Tibial nerve (tissue), 4 donors: ENCODE results near the gene PRKCZ. TPM values are rescaled to one million over a fixed set of nuclear protein-coding genes. Genes with fewer than 3 reads are reported as not detected.

Source experiments
- DNase-seq, 2 donors: peaks; one replicate each; pipeline ENCODE4 v3.0.0-alpha.2; 2019; ENCODE audit warnings: low spot score in 2 of 2
- H3K27ac ChIP-seq, 4 donors: fragments of 200-600 bp; sonication (generic) in 3 of 4; one replicate each; pipeline ENCODE4 v1.5.1; 2017 to 2019; ENCODE audit warnings: mild to moderate bottlenecking in 1 of 4
- H3K27me3 ChIP-seq, 2 donors: fragments of 200-600 bp; sonication (generic) in 1 of 2; one replicate each; pipeline versions ENCODE4 v1.5.1 to v1.6.0; 2017 to 2019
- H3K36me3 ChIP-seq, 3 donors: fragments of 200-600 bp; sonication (generic); one replicate each; pipeline ENCODE4 v1.5.1; 2018 to 2019
- H3K4me1 ChIP-seq, 4 donors: fragments of 200-600 bp; sonication (generic) in 3 of 4; one replicate each; pipeline ENCODE4 v1.5.1; 2017 to 2019
- H3K4me3 ChIP-seq, 4 donors: fragments of 200-600 bp; sonication (generic) in 3 of 4; one replicate each; pipeline ENCODE4 v1.5.1; 2017 to 2019; ENCODE audit warnings: mild to moderate bottlenecking in 1 of 4, moderate library complexity in 1 of 4
- H3K9me3 ChIP-seq, 4 donors: fragments of 200-600 bp; sonication (generic) in 3 of 4; one replicate each; pipeline ENCODE4 v1.5.1; 2017 to 2019
- CTCF ChIP-seq, 5 experiments: fragments of 200-600 bp in 3 of 5; fragments of 450-650 bp in 2 of 5; sonication (generic) in 3 of 5; IDR thresholded peaks; one replicate each; pipeline ENCODE4 v1.5.1; 2016 to 2019; ENCODE audit warnings: antibody characterized with exemption in 5 of 5, mild to moderate bottlenecking in 3 of 5, moderate library complexity in 2 of 5
- EP300 ChIP-seq, 2 donors: sonication (generic); formaldehyde crosslinking; IDR thresholded peaks; one replicate each; pipeline ENCODE4 v1.6.1; 2017; ENCODE audit warnings: antibody characterized with exemption in 2 of 2, mild to moderate bottlenecking in 1 of 2
- POLR2A ChIP-seq, 2 donors: fragments of 450-650 bp; IDR thresholded peaks; one replicate each; pipeline ENCODE4 v1.6.1; 2017; ENCODE audit warnings: antibody characterized with exemption in 2 of 2, mild to moderate bottlenecking in 2 of 2, moderate library complexity in 2 of 2
- WGBS, 2 donors: methylation state at CpG; one replicate each; pipeline ENCODE4 v1.1.5; 2018; 5-methylcytosine and 5-hydroxymethylcytosine counted together
- total RNA-seq, 4 donors: library from RNA; depleted of rRNA; stranded (reverse); fragments of >200 nt; gene quantifications; one replicate each; pipeline ENCODE4 v1.1.0, GENCODE V29; 2016

Gene PRKCZ
- total RNA-seq, 4 donors from 2014 or later, result 2.0 to 3.9 (median 2.8) TPM

- TF ChIP-seq POLR2A (IDR thresholded peaks at IDR 0.05) (no peak), CTCF (IDR thresholded peaks at IDR 0.05) (no peak), EP300 (IDR thresholded peaks at IDR 0.05) (no peak)
- 91 to 95% methylated on average over 18 to 20 of the region's 20 CpGs for WGBS, 2 donors
- no peak for DNase-seq
- H3K27me3 ChIP-seq, result peaks cover 0 to 8% of the 10 kb centered on the region in 2 donors
- no peaks in the 10 kb centered on the region for H3K4me1 ChIP-seq
- H3K9me3 ChIP-seq, result peaks cover 0 to 54% (median 3%) of the 10 kb centered on the region in 4 donors
- H3K36me3 ChIP-seq, result no peaks in the 10 kb centered on the region
- no peak overlapping the region for H3K4me3 ChIP-seq
- H3K27ac ChIP-seq, result no peak overlapping the region
Measured at GRCh38 chr1:2081326-2081885, 31.2 kb downstream of the PRKCZ start.

- Histone ChIP-seq H3K27me3 (peaks cover 0 to 12% of the 10 kb centered on the region in 2 donors), H3K9me3 (peaks cover 0 to 47% (median 3%) of the 10 kb centered on the region in 4 donors), H3K36me3 (no peaks in the 10 kb centered on the region), H3K4me1 (no peaks in the 10 kb centered on the region), H3K27ac (no peak overlapping the region), H3K4me3 (no peak overlapping the region)
- TF ChIP-seq POLR2A (IDR thresholded peaks at IDR 0.05) (no peak), CTCF (IDR thresholded peaks at IDR 0.05) (no peak), EP300 (IDR thresholded peaks at IDR 0.05) (no peak)
- DNase-seq, result no peak
- 85 to 90% methylated on average over 22 of the region's 22 CpGs for WGBS, 2 donors
Measured at GRCh38 chr1:2082064-2082463, 31.9 kb downstream of the PRKCZ start.

- Histone ChIP-seq H3K36me3 (no peaks in the 10 kb centered on the region), H3K4me1 (no peaks in the 10 kb centered on the region), H3K4me3 (no peak overlapping the region), H3K9me3 (peaks cover 0 to 31% (median 0%) of the 10 kb centered on the region in 4 donors), H3K27me3 (peaks cover 0 to 17% of the 10 kb centered on the region in 2 donors), H3K27ac (no peak overlapping the region)
- no peak for DNase-seq
- WGBS, 2 donors, result 86% methylated on average over 18 of the region's 18 CpGs
- TF ChIP-seq POLR2A (IDR thresholded peaks at IDR 0.05) (no peak), EP300 (IDR thresholded peaks at IDR 0.05) (no peak), CTCF (IDR thresholded peaks at IDR 0.05) (no peak)
Measured at GRCh38 chr1:2083666-2084065, 33.5 kb downstream of the PRKCZ start.

GRCh38 chr1:2084306-2084705, 34.1 kb downstream of the PRKCZ start:
- WGBS, 2 donors, result 88 to 93% methylated on average over 20 of the region's 20 CpGs
- H3K4me1 ChIP-seq, result no peaks in the 10 kb centered on the region
- no peak overlapping the region for H3K4me3 ChIP-seq
- H3K27me3 ChIP-seq, result peaks cover 0 to 21% of the 10 kb centered on the region in 2 donors
- no peak for TF ChIP-seq CTCF (IDR thresholded peaks at IDR 0.05)
- H3K9me3 ChIP-seq, result peaks cover 0 to 25% (median 0%) of the 10 kb centered on the region in 4 donors
- no peaks in the 10 kb centered on the region for H3K36me3 ChIP-seq
- DNase-seq, result no peak
- H3K27ac ChIP-seq, result no peak overlapping the region

GRCh38 chr1:2085080-2085479, 34.9 kb downstream of the PRKCZ start:
- no peak for DNase-seq
- Histone ChIP-seq H3K36me3 (no peaks in the 10 kb centered on the region), H3K9me3 (peaks cover 0 to 17% (median 0%) of the 10 kb centered on the region in 4 donors), H3K27me3 (peaks cover 0 to 27% of the 10 kb centered on the region in 2 donors), H3K4me3 (no peak overlapping the region), H3K27ac (no peak overlapping the region), H3K4me1 (no peaks in the 10 kb centered on the region)
- no peak for TF ChIP-seq EP300 (IDR thresholded peaks at IDR 0.05)
- no peak for TF ChIP-seq POLR2A (IDR thresholded peaks at IDR 0.05)
- TF ChIP-seq CTCF (IDR thresholded peaks at IDR 0.05), result no peak
- 82 to 86% methylated on average over 16 of the region's 17 CpGs for WGBS, 2 donors
